Natural killer cell (primary cell): ENCODE results near the gene UHMK1. TPM values are rescaled to one million over a fixed set of nuclear protein-coding genes. Genes with fewer than 3 reads are reported as not detected.

ENCODE experiments used
- ATAC-seq, 3 donors: fragments of 150-1000 bp in 2 of 3; fragments of 200-7000 bp in 1 of 3; cut with Tn5 transposase; 1 replicate in 1 of 3; 2 replicates in 2 of 3; pipeline ENCODE4 v1.10.0; 2021; ENCODE audit warnings: mild to moderate bottlenecking in 2 of 3, moderate library complexity in 2 of 3
- DNase-seq, 2 donors: peaks; one replicate each; pipeline versions ENCODE4 v3.0.0 to v3.0.0-alpha.2; 2013 to 2021; ENCODE audit warnings: mixed read lengths in 1 of 2
- H3K27ac ChIP-seq: one replicate; pipeline ENCODE4 v1.5.1; 2013; ENCODE audit warnings: mild to moderate bottlenecking, low read length
- H3K27me3 ChIP-seq: one replicate; pipeline ENCODE4 v1.6.1; 2013; ENCODE audit warnings: low read length; ENCODE audit not compliant: control insufficient read depth, insufficient read depth
- H3K36me3 ChIP-seq: one replicate; pipeline ENCODE4 v1.6.1; 2013; ENCODE audit warnings: low read length; ENCODE audit not compliant: control insufficient read depth, insufficient read depth
- H3K4me1 ChIP-seq: one replicate; pipeline ENCODE4 v1.6.1; 2013; ENCODE audit warnings: low read length; ENCODE audit not compliant: control insufficient read depth, insufficient read depth
- H3K4me3 ChIP-seq: one replicate; pipeline ENCODE4 v1.5.1; 2013; ENCODE audit warnings: low read length
- H3K9me3 ChIP-seq: one replicate; pipeline ENCODE4 v1.6.1; 2013; ENCODE audit warnings: low read length; ENCODE audit not compliant: control insufficient read depth, insufficient read depth
- H3K27ac Mint-ChIP-seq, 2 donors: one replicate each; pipeline ENCODE4 v1.8.0; 2022; ENCODE audit warnings: mild to moderate bottlenecking in 2 of 2, mixed read lengths in 2 of 2, moderate library complexity in 1 of 2
- H3K27me3 Mint-ChIP-seq, 2 donors: one replicate each; pipeline ENCODE4 v1.8.0; 2022; ENCODE audit warnings: low read depth in 2 of 2, mixed read lengths in 2 of 2
- H3K36me3 Mint-ChIP-seq: one replicate; pipeline ENCODE4 v1.8.0; 2022; ENCODE audit warnings: mixed read lengths
- H3K4me1 Mint-ChIP-seq, 2 donors: one replicate each; pipeline ENCODE4 v1.8.0; 2022; ENCODE audit warnings: mixed read lengths in 2 of 2
- H3K4me3 Mint-ChIP-seq: one replicate; pipeline ENCODE4 v1.8.0; 2022; ENCODE audit warnings: mild to moderate bottlenecking, moderate library complexity, mixed read lengths
- H3K9me3 Mint-ChIP-seq, 2 donors: one replicate each; pipeline ENCODE4 v1.8.0; 2022; ENCODE audit warnings: mixed read lengths in 2 of 2
- CTCF ChIP-seq: fragments of 200-600 bp; IDR thresholded peaks from one replicate; pipeline ENCODE4 v1.8.0; 2022; ENCODE audit warnings: antibody characterized with exemption
- WGBS: methylation state at CpG from one replicate; pipeline ENCODE4 v1.1.7; 2013; ENCODE audit warnings: missing lambda C conversion rate; ENCODE audit not compliant: insufficient coverage; 5-methylcytosine and 5-hydroxymethylcytosine counted together
- intact Hi-C: fragments of 100-400 bp; cut with micrococcal nuclease; formaldehyde crosslinking; loops from one replicate; pipeline ENCODE4 v1.14.2; 2022
- total RNA-seq, 4 donors: library from RNA; stranded (reverse); fragments of 120-200 nt in 1 of 4; gene quantifications; one replicate each; pipeline versions ENCODE4 v1.2.3 to v1.2.4, GENCODE V29; 2013 to 2022

The UHMK1 gene
- total RNA-seq, 3 donors from 2014 or later (not counting 1 experiment from before 2014, with no cell fraction given) = 87.7 to 100 (median 99.1) TPM

GRCh38 chr1:162543228-162543627 lies 45.6 kb downstream of the UHMK1 start:
- WGBS = 95% methylated on average over 2 of the region's 3 CpGs
- H3K4me3 Mint-ChIP-seq = no peak overlapping the region
- H3K36me3 Mint-ChIP-seq = peaks cover 5% of the 10 kb centered on the region
- no peak overlapping the region for H3K27ac Mint-ChIP-seq
- H3K27ac ChIP-seq = no peak overlapping the region
- H3K27me3 ChIP-seq = no peaks in the 10 kb centered on the region
- H3K4me3 ChIP-seq = no peak overlapping the region
- H3K9me3 ChIP-seq = no peaks in the 10 kb centered on the region
- H3K27me3 Mint-ChIP-seq = no peaks in the 10 kb centered on the region
- no peak for TF ChIP-seq CTCF
- peaks cover 4% of the 10 kb centered on the region in 2 donors for H3K4me1 Mint-ChIP-seq
- DNase-seq (no peak), ATAC-seq (no peak)
- H3K9me3 Mint-ChIP-seq = no peaks in the 10 kb centered on the region
- intact Hi-C loops = no loop called here
- H3K36me3 ChIP-seq = no peaks in the 10 kb centered on the region
- H3K4me1 ChIP-seq = peaks cover 7% of the 10 kb centered on the region

- peak overlapping the region; percentile 83 for H3K4me3 Mint-ChIP-seq
- intact Hi-C loops = loop anchor here (1.0 to 5.0 kb wide), 3 partner anchors 13 to 136 kb away; partner anchors contain the start of genes SH2D1B and UAP1
- Histone ChIP-seq H3K9me3 (no peaks in the 10 kb centered on the region), H3K4me3 (no peak overlapping the region), H3K4me1 (peaks cover 21% of the 10 kb centered on the region), H3K27ac (peak overlapping the region; percentile 92), H3K27me3 (no peaks in the 10 kb centered on the region), H3K36me3 (no peaks in the 10 kb centered on the region)
- H3K4me1 Mint-ChIP-seq = peaks cover 27 to 32% of the 10 kb centered on the region in 2 donors
- peak overlapping the region; percentile 95 to 96 for H3K27ac Mint-ChIP-seq
- peak; percentile 51 to 53 for DNase-seq
- no peaks in the 10 kb centered on the region for H3K27me3 Mint-ChIP-seq
- WGBS = 50% methylated on average over 4 of the region's 4 CpGs
- H3K9me3 Mint-ChIP-seq = no peaks in the 10 kb centered on the region
- H3K36me3 Mint-ChIP-seq = peaks cover 3% of the 10 kb centered on the region
- ATAC-seq = peak; percentile 94 to 99 (median 95)
- no peak for TF ChIP-seq CTCF
Observed at GRCh38 chr1:162548170-162548569, 50.6 kb downstream of the UHMK1 start.

DNA sequence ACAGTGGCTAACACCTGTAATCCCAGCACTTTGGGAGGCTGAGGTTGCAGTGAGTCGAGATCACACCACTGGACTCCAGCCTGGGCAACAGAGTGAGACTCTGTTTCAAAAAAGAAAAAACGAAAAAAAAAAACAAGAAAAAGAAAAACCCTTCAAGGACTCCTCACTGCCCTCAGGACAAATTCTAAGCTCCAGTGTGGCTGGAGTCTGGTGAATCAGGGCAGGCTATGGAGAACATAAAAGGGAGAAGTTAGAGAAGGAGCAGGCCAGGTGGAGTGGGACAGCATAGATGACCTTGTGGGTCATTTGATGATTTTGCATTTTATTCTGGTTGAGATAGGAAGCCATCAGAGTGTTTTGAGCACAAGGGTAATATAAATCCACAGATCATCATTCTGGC lies 51.4 kb downstream of the UHMK1 start:
- Histone ChIP-seq H3K9me3 (no peaks in the 10 kb centered on the region), H3K27ac (peak overlapping the region; percentile 92), H3K27me3 (no peaks in the 10 kb centered on the region), H3K4me3 (no peak overlapping the region), H3K36me3 (no peaks in the 10 kb centered on the region), H3K4me1 (peaks cover 21% of the 10 kb centered on the region)
- intact Hi-C loops = loop anchor here (5.0 kb wide), 1 partner anchor 137 kb away; the partner anchor contains the start of gene SH2D1B
- Mint-ChIP-seq H3K36me3 (no peaks in the 10 kb centered on the region), H3K4me1 (peaks cover 27 to 32% of the 10 kb centered on the region in 2 donors), H3K9me3 (no peaks in the 10 kb centered on the region), H3K27me3 (no peaks in the 10 kb centered on the region), H3K4me3 (no peak overlapping the region), H3K27ac (peak overlapping the region; percentile 95 to 96)
- 69% methylated on average over 1 of the region's 2 CpGs for WGBS
- DNase-seq (no peak), ATAC-seq (no peak)
- no peak for TF ChIP-seq CTCF

DNA sequence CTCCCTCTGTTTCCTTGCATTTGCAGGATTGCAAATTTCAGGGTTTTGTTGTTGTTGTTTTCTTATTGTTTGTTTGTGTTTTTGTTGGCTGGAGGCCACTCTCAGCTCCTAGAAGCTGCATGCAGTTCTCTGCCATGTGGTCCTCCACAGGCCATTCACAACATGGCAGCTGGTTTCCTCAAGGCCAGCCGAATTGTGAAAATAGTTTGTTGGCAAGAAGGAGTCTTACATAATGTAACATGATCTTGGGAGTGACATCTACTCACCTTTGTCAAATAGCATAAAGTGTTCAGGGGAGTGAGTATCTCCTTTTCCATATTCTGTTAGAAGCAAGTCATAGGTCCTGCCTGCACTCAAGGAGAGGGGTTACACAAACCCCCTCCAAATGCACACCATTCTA lies 53.3 kb downstream of the UHMK1 start:
- intact Hi-C loops = no loop called here
- ATAC-seq (no peak), DNase-seq (no peak)
- Histone ChIP-seq H3K4me1 (peaks cover 21% of the 10 kb centered on the region), H3K4me3 (no peak overlapping the region), H3K9me3 (no peaks in the 10 kb centered on the region), H3K27ac (no peak overlapping the region), H3K36me3 (no peaks in the 10 kb centered on the region), H3K27me3 (no peaks in the 10 kb centered on the region)
- TF ChIP-seq CTCF = no peak
- no peaks in the 10 kb centered on the region for H3K36me3 Mint-ChIP-seq
- 100% methylated on average over 1 of the region's 1 CpG for WGBS
- H3K4me3 Mint-ChIP-seq = no peak overlapping the region
- H3K9me3 Mint-ChIP-seq = no peaks in the 10 kb centered on the region
- peaks cover 27 to 32% of the 10 kb centered on the region in 2 donors for H3K4me1 Mint-ChIP-seq
- no peaks in the 10 kb centered on the region for H3K27me3 Mint-ChIP-seq
- H3K27ac Mint-ChIP-seq = peak overlapping the region in 1 of 2 donors; percentile 95
